H1 (cell line): ENCODE results near the gene USPL1. TPM values are rescaled to one million over a fixed set of nuclear protein-coding genes. Genes with fewer than 3 reads are reported as not detected.

ENCODE experiments used
- CTCF ChIA-PET: fragments of 300-600 bp; sonication (Branson Sonifier 250); formaldehyde crosslinking; loops from one replicate; lab custom pipeline; 2021; ENCODE audit not compliant: partially characterized antibody; lab: Charles Lee
- POLR2A ChIA-PET: fragments of 300-600 bp; sonication (Branson Sonifier 250); formaldehyde crosslinking; loops from one replicate; lab custom pipeline; 2021; ENCODE audit warnings: inconsistent platforms; ENCODE audit not compliant: partially characterized antibody; lab: Charles Lee
- DNase-seq, 2 experiments: peaks; one replicate each; pipeline versions ENCODE4 v3.0.0 to v3.0.0-alpha.2; 2010 to 2022; ENCODE audit warnings: low spot score in 2 of 2, low read depth in 1 of 2, mixed read lengths in 1 of 2
- FAIRE-seq: peaks from 2 replicates; lab custom pipeline; 2011; peaks lifted over from hg19 to GRCh38; lab: Jason Lieb, UNC
- H2AFZ ChIP-seq: 2 replicates; pipeline ENCODE4 v1.8.1; 2012; ENCODE audit warnings: low read length, inconsistent platforms
- H2AK5ac ChIP-seq: 2 replicates; pipeline ENCODE4 v1.6.1; 2013; ENCODE audit warnings: low read depth, low read length
- H2BK120ac ChIP-seq: replicated peaks from 2 replicates; pipeline ENCODE3; 2013; ENCODE audit warnings: low read depth, low read length, inconsistent platforms
- H2BK12ac ChIP-seq: 2 replicates; pipeline ENCODE4 v1.6.1; 2013; ENCODE audit warnings: low read depth, low read length
- H2BK15ac ChIP-seq: 2 replicates; pipeline ENCODE4 v1.6.1; 2013; ENCODE audit warnings: low read length
- H2BK20ac ChIP-seq: 2 replicates; pipeline ENCODE4 v1.6.1; 2013; ENCODE audit warnings: low read length
- H2BK5ac ChIP-seq: 2 replicates; pipeline ENCODE4 v1.6.1; 2013; ENCODE audit warnings: low read depth, low read length
- H3K14ac ChIP-seq: 2 replicates; pipeline ENCODE4 v1.6.1; 2013; ENCODE audit warnings: inconsistent platforms; ENCODE audit not compliant: insufficient read length
- H3K18ac ChIP-seq: 2 replicates; pipeline ENCODE4 v1.6.1; 2013; ENCODE audit warnings: low read length; ENCODE audit errors: extremely low read depth
- H3K23ac ChIP-seq: 2 replicates; pipeline ENCODE4 v1.6.1; 2013; ENCODE audit warnings: inconsistent platforms; ENCODE audit not compliant: insufficient read length
- H3K23me2 ChIP-seq: 2 replicates; pipeline ENCODE4 v1.6.1; 2013; ENCODE audit warnings: low read depth, low read length
- H3K27ac ChIP-seq: 2 replicates; pipeline ENCODE4 v1.6.1; 2011; ENCODE audit warnings: low read depth, low read length, inconsistent platforms
- H3K27me3 ChIP-seq, 4 experiments: replicated peaks in 1 of 4; 1 replicate in 1 of 4; 2 replicates in 3 of 4; pipeline versions ENCODE4 v1.6.1 to v1.8.1; 2011 to 2013; ENCODE audit warnings: low read length in 3 of 4, mild to moderate bottlenecking in 3 of 4, inconsistent platforms in 2 of 4, mixed read lengths in 2 of 4, moderate library complexity in 1 of 4; ENCODE audit not compliant: control insufficient read depth in 3 of 4, insufficient read depth in 3 of 4; ENCODE audit errors: extremely low read depth in 1 of 4
- H3K36me3 ChIP-seq, 4 experiments: 2 replicates each; pipeline versions ENCODE4 v1.6.1 to v1.8.1; 2011 to 2013; ENCODE audit warnings: mild to moderate bottlenecking in 4 of 4, low read length in 3 of 4, moderate library complexity in 2 of 4, control low read depth in 1 of 4, inconsistent platforms in 1 of 4; ENCODE audit not compliant: insufficient read depth in 4 of 4, control insufficient read depth in 2 of 4
- H3K4ac ChIP-seq: replicated peaks from 2 replicates; pipeline ENCODE3; 2013; ENCODE audit warnings: low read length, low read depth, mixed read lengths, inconsistent platforms; ENCODE audit not compliant: insufficient read length
- H3K4me1 ChIP-seq, 4 experiments: replicated peaks in 1 of 4; 1 replicate in 1 of 4; 2 replicates in 3 of 4; pipeline versions ENCODE4 v1.6.1 to v1.8.1; 2011 to 2013; ENCODE audit warnings: low read length in 3 of 4, inconsistent platforms in 2 of 4, mixed read lengths in 1 of 4; ENCODE audit not compliant: insufficient read depth in 4 of 4, control insufficient read depth in 3 of 4
- H3K4me2 ChIP-seq, 2 experiments: 2 replicates each; pipeline versions ENCODE4 v1.6.1 to v1.8.1; 2011 to 2013; ENCODE audit warnings: low read depth in 2 of 2, low read length in 2 of 2, control low read depth in 1 of 2, inconsistent platforms in 1 of 2, mild to moderate bottlenecking in 1 of 2; ENCODE audit not compliant: insufficient read depth in 1 of 2
- H3K4me3 ChIP-seq, 4 experiments: fragments of 200-600, 300-600 bp in 1 of 4; sonication (generic), shearing (Covaris generic), sonication (Bioruptor Twin) in 1 of 4; 2 replicates each; pipeline versions ENCODE4 v1.5.1 to v1.8.1; 2011 to 2016; ENCODE audit warnings: low read length in 4 of 4, low read depth in 3 of 4, control low read depth in 2 of 4, inconsistent platforms in 2 of 4, mild to moderate bottlenecking in 2 of 4, mixed read lengths in 1 of 4, moderate library complexity in 1 of 4; ENCODE audit not compliant: insufficient read depth in 2 of 4; ENCODE audit errors: extremely low read depth in 1 of 4
- H3K56ac ChIP-seq: replicated peaks from 2 replicates; pipeline ENCODE3; 2013; ENCODE audit warnings: low read depth, mild to moderate bottlenecking, mixed read lengths, low read length, inconsistent platforms; ENCODE audit not compliant: insufficient read length
- H3K79me1 ChIP-seq: 2 replicates; pipeline ENCODE4 v1.6.1; 2013; ENCODE audit warnings: low read depth, low read length, control low read depth
- H3K79me2 ChIP-seq, 2 experiments: 2 replicates each; pipeline versions ENCODE4 v1.6.1 to v1.8.1; 2012 to 2013; ENCODE audit warnings: low read length in 2 of 2, mild to moderate bottlenecking in 2 of 2, inconsistent platforms in 1 of 2; ENCODE audit not compliant: insufficient read depth in 2 of 2, control insufficient read depth in 1 of 2
- H3K9ac ChIP-seq, 4 experiments: replicated peaks in 1 of 4; 1 replicate in 1 of 4; 2 replicates in 3 of 4; pipeline versions ENCODE4 v1.6.1 to v1.8.1; 2011 to 2013; ENCODE audit warnings: low read depth in 3 of 4, low read length in 3 of 4, control low read depth in 2 of 4, mild to moderate bottlenecking in 2 of 4, moderate library complexity in 2 of 4, inconsistent platforms in 1 of 4; ENCODE audit errors: extremely low read depth in 1 of 4
- H3K9me3 ChIP-seq, 2 experiments: 2 replicates each; pipeline versions ENCODE4 v1.6.1 to v1.8.1; 2012 to 2013; ENCODE audit warnings: mild to moderate bottlenecking in 2 of 2, moderate library complexity in 2 of 2, control low read depth in 1 of 2, inconsistent platforms in 1 of 2, low read depth in 1 of 2, low read length in 1 of 2, mixed read lengths in 1 of 2; ENCODE audit not compliant: insufficient read depth in 2 of 2
- H4K20me1 ChIP-seq, 2 experiments: replicated peaks in 1 of 2; 2 replicates each; pipeline versions ENCODE3 to v1.8.1; 2011 to 2013; ENCODE audit warnings: inconsistent platforms in 2 of 2, low read length in 2 of 2, mild to moderate bottlenecking in 1 of 2; ENCODE audit not compliant: insufficient read depth in 2 of 2, control insufficient read depth in 1 of 2
- H4K5ac ChIP-seq: 2 replicates; pipeline ENCODE4 v1.6.1; 2013; ENCODE audit warnings: low read length, low read depth, mixed read lengths, inconsistent platforms; ENCODE audit not compliant: insufficient read length
- H4K8ac ChIP-seq: 2 replicates; pipeline ENCODE4 v1.8.0; 2013; ENCODE audit warnings: mild to moderate bottlenecking, moderate library complexity, low read length, inconsistent platforms; ENCODE audit not compliant: insufficient read depth; ENCODE audit errors: extremely low read depth
- H4K91ac ChIP-seq: replicated peaks from 2 replicates; pipeline ENCODE3; 2013; ENCODE audit warnings: low read length, mixed read lengths, inconsistent platforms; ENCODE audit not compliant: insufficient read length
- CBX5 ChIP-seq: fragments of 300-800, 300-1000 bp; sonication (generic); IDR thresholded peaks from 2 replicates; pipeline ENCODE4 v1.7.1; 2016; ENCODE audit warnings: antibody characterized with exemption, low read length, low read depth
- SRF ChIP-seq: IDR thresholded peaks from 2 replicates; pipeline ENCODE4 v1.6.1; 2011; ENCODE audit warnings: mild to moderate bottlenecking, low read depth, low read length, moderate library complexity
- TAF7 ChIP-seq: optimal IDR thresholded peaks from 2 replicates; pipeline ENCODE3; 2011; ENCODE audit warnings: low read depth, mild to moderate bottlenecking, inconsistent platforms, low read length, moderate library complexity, borderline replicate concordance
- WGBS, 2 experiments: shearing (Covaris generic) in 1 of 2; methylation state at CpG; one replicate each; pipeline versions ENCODE4 v1.1.6 to v1.1.7; 2013 to 2015; ENCODE audit warnings: low lambda C conversion rate in 2 of 2, mixed read lengths in 2 of 2, inconsistent platforms in 1 of 2, low coverage in 1 of 2, missing lambda C conversion rate in 1 of 2; ENCODE audit not compliant: insufficient replicate concordance in 2 of 2, insufficient coverage in 1 of 2, insufficient read length in 1 of 2; ENCODE audit errors: extremely low coverage in 1 of 2, missing lambda C conversion rate in 1 of 2; 5-methylcytosine and 5-hydroxymethylcytosine counted together
- polyA plus RNA-seq, 7 experiments: library from polyadenylated mRNA; depleted of rRNA in 3 of 7; stranded (reverse) in 5 of 7; unstranded in 2 of 7; fragments of >200 nt in 5 of 7; fragments of 200-250 nt in 2 of 7; gene quantifications; 1 replicate in 5 of 7; 2 replicates in 1 of 7; 4 replicates in 1 of 7; pipeline versions ENCODE4 v1.2.1 to v1.2.3, GENCODE V29; 2011 to 2013; ENCODE audit warnings: missing spikeins in 2 of 7, mixed read lengths in 2 of 7
- total RNA-seq: library from RNA; stranded (reverse); fragmentation: NEBNext Ultra II Directional; extraction: Animal tissue kit (Norgen Biotek cat#: 25700); gene quantifications from 2 replicates; pipeline ENCODE4 v1.2.1, GENCODE V29; 2021

The USPL1 gene
- total and polyA plus RNA-seq, 2 of the 8 experiments (the other 6 are each of a cell fraction or from before 2014, with no cell fraction given), result 6.3 to 17.1 TPM

DNA sequence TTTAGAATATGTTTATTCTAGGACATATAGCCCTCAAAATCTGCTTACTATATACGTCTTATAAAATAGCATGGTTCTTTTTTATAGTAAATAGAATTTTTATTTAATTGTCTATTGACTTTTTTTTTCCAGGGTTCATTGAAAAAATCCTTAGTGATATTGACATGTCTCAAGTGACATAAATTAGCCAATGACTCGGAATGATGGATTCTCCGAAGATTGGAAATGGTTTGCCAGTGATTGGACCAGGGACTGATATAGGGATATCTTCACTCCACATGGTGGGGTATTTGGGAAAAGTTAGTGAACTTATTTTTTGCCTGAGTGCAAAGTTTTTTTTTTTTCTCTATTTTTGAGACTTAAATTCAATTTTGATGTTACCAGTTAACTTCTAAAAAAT is 3.2 kb downstream of the USPL1 start:
- H3K23ac ChIP-seq, result no peak overlapping the region
- TF ChIP-seq TAF7, result no peak
- no peak for TF ChIP-seq SRF
- TF ChIP-seq CBX5, result no peak
- no peak overlapping the region for H2BK120ac ChIP-seq
- no peak overlapping the region for H2AK5ac ChIP-seq
- no peak overlapping the region for H3K9ac ChIP-seq
- peaks cover 2% of the 10 kb centered on the region; the same call in 1 of the 2 replicates for H3K79me1 ChIP-seq
- H2BK5ac ChIP-seq, result no peak overlapping the region
- DNase-seq, result no peak
- no peak overlapping the region for H2BK20ac ChIP-seq
- no peak overlapping the region for H2BK12ac ChIP-seq
- H3K36me3 ChIP-seq, result peaks cover 2 to 17% (median 7%) of the 10 kb centered on the region in 4 experiments; a peak in 7 of 8 replicates
- no peak overlapping the region for H4K91ac ChIP-seq
- no peak overlapping the region for H3K18ac ChIP-seq
- no peak overlapping the region for H4K5ac ChIP-seq
- no peak for FAIRE-seq
- no peaks in the 10 kb centered on the region for H3K27me3 ChIP-seq
- no peak overlapping the region for H2BK15ac ChIP-seq
- no peak overlapping the region for H2AFZ ChIP-seq
- H3K9me3 ChIP-seq, result no peaks in the 10 kb centered on the region
- no peak overlapping the region for H4K8ac ChIP-seq
- H3K27ac ChIP-seq, result no peak overlapping the region
- no peak overlapping the region for H3K56ac ChIP-seq
- CTCF ChIA-PET, result no interaction called here
- no peak overlapping the region for H3K14ac ChIP-seq
- H3K23me2 ChIP-seq, result peaks cover 13% of the 10 kb centered on the region
- H3K4me1 ChIP-seq, result 0 out of 7 replicates have a peak, but pooled peaks cover 0 to 3% (median 1%) of the 10 kb centered on the region in 4 experiments
- 86% methylated on average over 3 of the region's 3 CpGs; no CpG with 5 or more reads in 1 of the 2 experiments for WGBS, 2 experiments
- POLR2A ChIA-PET, result no interaction called here
- H3K79me2 ChIP-seq, result peaks cover 16 to 71% of the 10 kb centered on the region in 2 experiments
- H3K4me3 ChIP-seq, result no peak overlapping the region
- H4K20me1 ChIP-seq, result peaks cover 0 to 8% of the 10 kb centered on the region in 2 experiments
- H3K4me2 ChIP-seq, result no peak overlapping the region
- H3K4ac ChIP-seq, result no peak overlapping the region
